ENCODE results near the gene KRT34.

KRT34 gene

GRCh38 chr17:41418116-41418860 is 36.2 kb upstream of the KRT34 start:
- no peak for TF ChIP-seq CTCF (conservative IDR thresholded peaks at IDR 0.05; ENCODE audit: low read depth, low read length)
- Histone ChIP-seq H3K9ac (no peak overlapping the region), H3K4me2 (no peak overlapping the region)

GRCh38 chr17:41417576-41418015 is 35.5 kb upstream of the KRT34 start:
- H3K79me2 ChIP-seq (ENCODE audit: insufficient read depth, low read depth), result no peaks in the 10 kb centered on the region
- no peaks in the 10 kb centered on the region for H3K4me1 ChIP-seq (ENCODE audit: low read depth, poor library complexity, severe bottlenecking)
- no peaks in the 10 kb centered on the region; the same call in 1 of the 2 replicates for H3K27me3 ChIP-seq (ENCODE audit: insufficient read depth, low read depth)
- no peak overlapping the region for H3K9ac ChIP-seq
- no peak overlapping the region for H3K27ac ChIP-seq
- no peak overlapping the region for H3K4me2 ChIP-seq
- no peak overlapping the region for H3K4me3 ChIP-seq (IDR thresholded peaks at IDR 0.05; ENCODE audit: insufficient read depth, low read depth, low read length)
- TF ChIP-seq CTCF (conservative IDR thresholded peaks at IDR 0.05; ENCODE audit: low read depth, low read length), result peak; percentile 46
- no peaks in the 10 kb centered on the region for H3K36me3 ChIP-seq (ENCODE audit: insufficient read depth)
- H4K20me1 ChIP-seq (ENCODE audit: insufficient read depth), result no peaks in the 10 kb centered on the region
- no peak overlapping the region for H2AFZ ChIP-seq (ENCODE audit: low read depth)

More at GRCh38 chr17:41418116-41418860, 36.2 kb upstream of the KRT34 start:
- Histone ChIP-seq H2AFZ (ENCODE audit: low read depth) (no peak overlapping the region), H3K27me3 (ENCODE audit: insufficient read depth, low read depth) (no peaks in the 10 kb centered on the region; the same call in 1 of the 2 replicates), H3K79me2 (ENCODE audit: insufficient read depth, low read depth) (no peaks in the 10 kb centered on the region), H4K20me1 (ENCODE audit: insufficient read depth) (no peaks in the 10 kb centered on the region), H3K36me3 (ENCODE audit: insufficient read depth) (no peaks in the 10 kb centered on the region), H3K4me3 (IDR thresholded peaks at IDR 0.05; ENCODE audit: insufficient read depth, low read depth, low read length) (no peak overlapping the region), H3K27ac (no peak overlapping the region), H3K4me1 (ENCODE audit: low read depth, poor library complexity, severe bottlenecking) (no peaks in the 10 kb centered on the region)

GRCh38 chr17:41417127-41417526 is 35.0 kb upstream of the KRT34 start:
- Histone ChIP-seq H2AFZ (ENCODE audit: low read depth) (no peak overlapping the region), H3K9ac (no peak overlapping the region), H3K79me2 (ENCODE audit: insufficient read depth, low read depth) (no peaks in the 10 kb centered on the region), H3K4me1 (ENCODE audit: low read depth, poor library complexity, severe bottlenecking) (no peaks in the 10 kb centered on the region), H3K4me2 (no peak overlapping the region), H3K27me3 (ENCODE audit: insufficient read depth, low read depth) (no peaks in the 10 kb centered on the region; the same call in 1 of the 2 replicates), H3K36me3 (ENCODE audit: insufficient read depth) (no peaks in the 10 kb centered on the region), H4K20me1 (ENCODE audit: insufficient read depth) (no peaks in the 10 kb centered on the region), H3K4me3 (IDR thresholded peaks at IDR 0.05; ENCODE audit: insufficient read depth, low read depth, low read length) (no peak overlapping the region), H3K27ac (no peak overlapping the region)
- no peak for TF ChIP-seq CTCF (conservative IDR thresholded peaks at IDR 0.05; ENCODE audit: low read depth, low read length)

GRCh38 chr17:41416479-41416878 is 34.4 kb upstream of the KRT34 start:
- H3K4me2 ChIP-seq, result no peak overlapping the region
- H3K27ac ChIP-seq, result no peak overlapping the region
- no peak overlapping the region for H2AFZ ChIP-seq (ENCODE audit: low read depth)
- no peaks in the 10 kb centered on the region; the same call in 1 of the 2 replicates for H3K27me3 ChIP-seq (ENCODE audit: insufficient read depth, low read depth)
- TF ChIP-seq CTCF (conservative IDR thresholded peaks at IDR 0.05; ENCODE audit: low read depth, low read length), result no peak
- no peaks in the 10 kb centered on the region for H4K20me1 ChIP-seq (ENCODE audit: insufficient read depth)
- H3K4me3 ChIP-seq (IDR thresholded peaks at IDR 0.05; ENCODE audit: insufficient read depth, low read depth, low read length), result no peak overlapping the region
- H3K79me2 ChIP-seq (ENCODE audit: insufficient read depth, low read depth), result no peaks in the 10 kb centered on the region
- no peaks in the 10 kb centered on the region for H3K36me3 ChIP-seq (ENCODE audit: insufficient read depth)
- H3K4me1 ChIP-seq (ENCODE audit: low read depth, poor library complexity, severe bottlenecking), result no peaks in the 10 kb centered on the region
- no peak overlapping the region for H3K9ac ChIP-seq

Data from KMS-11 (cell line).